NCI-H2081 (cell line): Measurements from ENCODE around the gene NFIB.
A peak's percentile ranks its signal among the peaks of the same experiment; 100 is the strongest.

ENCODE experiments used
- DNase-seq, 2 experiments: peaks; one replicate each; lab custom pipeline; 2025; lab: John Stamatoyannopoulos, UW

The NFIB gene

DNA sequence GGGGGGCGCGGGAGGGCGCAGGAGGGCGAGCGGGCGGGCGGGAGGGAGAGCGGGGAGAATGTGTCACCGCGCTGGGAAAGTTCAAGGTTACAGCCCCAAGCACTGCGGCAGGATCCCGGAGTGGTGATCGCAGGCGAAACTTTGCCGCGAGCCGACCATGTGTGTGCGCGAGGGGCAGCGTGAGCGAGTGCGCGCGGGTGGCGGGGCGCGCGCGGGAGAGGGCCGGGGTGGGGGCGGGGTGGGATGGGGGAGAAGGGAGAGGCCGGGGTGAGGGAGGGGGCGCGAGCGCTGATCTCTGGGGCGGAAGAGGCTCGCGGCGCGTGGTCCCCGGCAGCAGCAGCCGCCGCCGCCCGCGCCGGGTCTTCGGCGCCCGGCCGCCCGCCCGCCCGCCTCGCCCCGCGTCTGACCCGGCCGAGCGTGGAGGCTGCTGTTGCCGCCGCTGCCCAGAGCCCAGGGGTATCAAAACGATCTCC lies at the start of gene NFIB:
Gene NFIB, minus strand, starts transcription at position 191 of the 473 bp plus-strand sequence. CDS start 630 bp downstream, outside the sequence.
- DNase-seq: peak; percentile 75 to 81

DNA sequence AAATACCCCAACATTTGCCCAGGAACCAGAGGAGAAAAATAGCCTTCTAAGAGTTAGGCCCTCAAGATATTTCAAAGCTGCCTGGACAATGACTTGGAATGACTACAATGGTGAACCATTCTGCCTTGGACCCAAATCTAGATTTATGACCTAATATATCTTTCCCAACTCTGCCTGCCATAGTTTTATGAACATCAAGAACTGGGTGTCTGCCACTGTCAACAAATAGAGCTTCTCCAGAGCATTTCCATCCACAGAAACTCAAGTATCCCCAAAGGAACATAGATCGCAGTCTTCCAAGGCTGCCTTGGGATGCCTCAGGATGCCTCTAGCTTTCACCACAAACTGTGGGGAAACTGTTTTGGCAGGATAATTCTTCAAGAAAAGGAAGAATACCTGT lies 48.2 kb upstream of the NFIB start:
- no peak for DNase-seq

DNA sequence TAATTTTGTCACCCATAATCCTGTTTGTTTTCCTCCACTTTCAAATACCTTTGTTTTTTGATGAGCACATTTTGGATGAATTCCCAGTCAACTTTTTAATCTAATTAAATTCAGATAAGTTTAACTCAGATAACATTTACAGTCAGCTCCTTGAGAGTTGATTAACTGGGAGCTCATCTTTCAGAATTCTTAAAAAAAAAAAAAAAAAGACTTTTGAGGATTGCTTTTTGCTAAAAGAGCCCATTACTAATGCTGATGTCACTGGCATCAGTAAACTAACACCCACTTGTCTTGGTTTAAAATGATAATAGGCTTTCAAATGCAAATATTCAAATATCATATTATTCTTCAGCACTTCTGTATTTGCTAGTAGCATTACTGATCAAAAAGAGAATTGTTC lies 47.1 kb upstream of the NFIB start:
- DNase-seq: no peak

DNA sequence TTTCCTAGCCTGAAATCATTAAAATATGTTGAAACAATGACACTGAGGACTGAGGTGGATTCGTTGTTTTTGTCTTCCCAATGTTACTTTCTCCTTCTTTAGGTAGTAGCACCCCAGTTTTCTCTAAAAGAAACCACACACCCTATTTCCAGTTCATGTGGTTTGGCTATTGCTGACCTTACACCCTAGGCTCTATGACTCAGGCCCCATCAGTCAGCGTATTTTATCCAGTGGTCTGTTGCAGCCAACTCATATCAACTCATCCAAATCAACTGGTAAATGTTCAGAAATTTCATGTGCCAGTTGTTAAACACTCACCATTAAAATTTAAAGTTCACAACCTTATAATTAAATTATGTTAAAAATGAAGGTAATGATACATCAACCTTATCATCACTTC lies 44.6 kb upstream of the NFIB start:
- DNase-seq: no peak

DNA sequence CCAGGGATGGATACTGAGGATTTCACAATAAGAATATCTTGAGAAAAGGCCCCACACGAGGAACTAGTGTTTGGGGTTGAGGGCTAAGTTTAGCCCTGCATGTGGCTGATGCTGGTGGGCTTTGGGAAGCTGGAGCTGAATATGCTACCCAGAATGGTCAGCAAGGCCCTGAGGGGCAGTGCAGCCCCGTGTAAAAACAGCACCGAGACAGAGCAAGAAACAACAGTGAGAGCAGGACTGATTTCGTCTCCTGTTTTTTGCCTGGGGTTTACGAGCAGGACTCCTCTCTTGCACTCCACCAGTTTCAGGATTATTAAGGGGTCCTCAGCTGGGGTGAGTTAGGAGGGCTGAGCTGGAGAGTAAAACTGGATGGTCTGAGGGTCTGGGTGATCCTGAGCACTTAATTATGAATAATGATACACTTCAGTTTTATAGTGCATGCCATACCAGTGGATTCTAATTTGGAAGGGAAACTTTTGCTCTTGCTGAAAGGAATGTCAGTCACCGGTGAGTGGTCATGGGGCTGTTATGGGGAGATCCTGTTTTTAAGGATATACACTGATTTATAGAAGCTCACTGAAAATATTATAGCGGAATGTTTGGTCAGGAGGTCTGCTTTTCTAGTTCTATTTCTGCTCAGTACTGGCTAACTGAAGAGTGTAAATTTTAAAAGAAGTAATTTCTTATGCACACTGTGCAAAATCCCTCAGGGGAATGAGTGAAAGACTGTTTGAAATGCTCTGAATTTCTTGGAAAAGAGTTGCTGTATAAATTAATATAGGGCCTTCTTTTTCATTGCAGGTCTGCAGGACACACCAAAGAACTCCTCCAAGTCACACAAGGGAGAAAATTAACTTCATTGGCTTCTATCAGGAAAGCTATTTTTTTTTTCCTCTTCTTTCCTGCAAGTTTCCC lies 42.7 kb upstream of the NFIB start:
- DNase-seq: no peak

DNA sequence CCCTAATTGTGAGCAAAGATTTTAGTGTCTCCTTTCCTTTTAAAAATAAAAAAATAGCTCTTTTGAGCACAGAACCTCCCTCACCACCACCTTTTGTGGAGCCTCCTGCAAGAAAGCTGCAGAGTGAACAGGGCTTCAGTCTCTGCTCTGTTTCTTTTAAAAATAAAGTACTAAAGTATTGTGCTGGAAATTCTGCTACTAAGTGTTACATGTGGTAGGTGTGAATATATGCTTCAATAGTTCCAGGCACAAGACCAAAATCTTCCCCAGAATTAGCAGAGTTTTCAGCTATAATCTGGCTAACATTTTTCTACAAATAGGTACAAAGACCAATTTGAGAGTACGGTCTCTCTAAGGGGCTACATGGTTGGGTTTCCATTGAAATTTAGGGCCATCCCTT lies 40.3 kb upstream of the NFIB start:
- DNase-seq: no peak

DNA sequence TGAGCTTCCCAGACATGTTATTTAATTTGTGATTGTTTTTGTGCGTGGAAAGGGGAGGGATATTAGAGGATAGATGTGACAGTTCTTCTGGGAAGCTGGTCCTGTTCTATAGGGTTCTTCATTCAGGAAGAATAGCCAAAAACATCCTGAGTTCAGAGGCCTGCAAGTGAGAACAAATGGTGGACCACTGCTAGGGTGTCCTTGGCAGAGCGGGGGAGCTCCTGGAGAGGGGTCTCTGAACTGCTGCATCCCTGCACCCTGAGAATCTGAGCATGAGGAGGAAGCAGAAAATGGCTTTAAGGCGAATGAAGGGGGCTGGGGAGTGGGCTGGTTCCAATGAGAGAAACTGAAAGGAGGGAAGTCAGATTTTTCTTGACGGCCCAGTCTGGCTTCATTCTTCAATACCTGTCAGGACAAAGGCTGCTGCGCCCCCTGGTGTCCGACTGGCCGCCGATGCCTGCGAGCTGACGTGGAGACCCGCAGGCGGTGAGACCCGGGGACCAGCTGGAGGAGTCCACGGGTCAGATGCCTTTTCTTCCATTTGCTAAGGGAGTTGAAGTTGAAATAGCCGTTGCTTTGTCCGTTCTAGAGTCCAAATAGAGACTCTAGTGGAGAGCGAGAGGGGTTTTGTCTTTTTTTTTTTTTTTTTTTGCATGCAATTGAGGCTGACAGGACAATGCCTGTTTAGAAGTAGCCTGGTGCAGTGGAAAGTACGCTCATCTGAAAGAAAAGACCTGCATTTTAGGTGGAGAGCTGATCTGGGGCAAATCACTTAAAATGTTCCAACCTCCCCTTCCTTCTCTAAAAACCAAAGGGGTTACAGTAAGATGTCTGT lies 39.5 kb upstream of the NFIB start:
- peak; percentile 93 to 95 for DNase-seq

DNA sequence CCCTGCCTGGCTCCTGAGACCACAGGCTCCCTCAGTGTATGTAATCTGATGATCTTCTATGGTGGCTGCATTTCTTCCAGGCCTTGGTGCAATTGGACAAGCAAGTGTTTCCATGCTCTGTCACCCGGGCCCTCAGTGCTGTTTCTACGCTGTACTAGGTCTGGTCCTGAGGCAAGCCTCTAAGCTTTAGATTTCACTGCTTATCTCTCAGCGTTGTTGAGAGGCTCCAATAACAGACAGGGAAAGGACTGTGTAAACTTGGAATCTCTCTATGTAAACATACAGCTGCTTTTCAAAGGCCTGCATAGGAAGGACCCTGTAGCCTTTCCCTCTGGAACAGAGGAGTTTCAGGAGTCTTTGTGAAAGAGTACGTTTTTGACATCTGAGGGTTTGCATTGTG lies 38.6 kb upstream of the NFIB start:
- peak in 1 of 2 experiments; percentile 25 for DNase-seq

DNA sequence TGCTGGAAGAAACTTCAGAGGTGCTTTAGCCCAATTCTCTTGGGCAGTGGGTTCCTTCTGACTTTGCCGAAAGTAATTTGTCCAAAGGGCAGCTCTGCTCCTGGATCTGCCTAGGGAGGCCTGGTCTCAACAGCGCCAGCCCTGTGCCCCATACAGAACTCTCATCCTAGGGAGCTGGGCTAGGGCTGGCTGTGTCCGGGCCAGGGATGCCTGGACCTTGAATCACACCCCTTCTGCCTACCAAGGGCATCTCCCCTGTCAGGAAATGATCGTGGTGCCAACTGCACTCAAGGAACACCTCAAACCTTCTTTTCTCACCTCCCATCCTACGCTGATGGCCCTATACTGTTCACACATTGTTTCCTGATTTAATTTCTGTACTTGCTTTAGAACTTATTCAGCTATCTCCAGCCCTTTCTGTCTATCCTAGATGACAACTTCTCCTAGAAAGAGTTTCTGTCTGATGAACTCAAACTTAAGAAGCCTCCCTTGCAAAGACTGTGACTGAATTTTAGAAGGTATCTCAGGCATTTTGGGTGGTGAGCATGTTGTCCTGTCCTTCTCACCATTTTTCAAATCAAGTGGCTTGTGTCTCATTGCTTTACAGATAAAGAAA lies 37.4 kb upstream of the NFIB start:
- no peak for DNase-seq

DNA sequence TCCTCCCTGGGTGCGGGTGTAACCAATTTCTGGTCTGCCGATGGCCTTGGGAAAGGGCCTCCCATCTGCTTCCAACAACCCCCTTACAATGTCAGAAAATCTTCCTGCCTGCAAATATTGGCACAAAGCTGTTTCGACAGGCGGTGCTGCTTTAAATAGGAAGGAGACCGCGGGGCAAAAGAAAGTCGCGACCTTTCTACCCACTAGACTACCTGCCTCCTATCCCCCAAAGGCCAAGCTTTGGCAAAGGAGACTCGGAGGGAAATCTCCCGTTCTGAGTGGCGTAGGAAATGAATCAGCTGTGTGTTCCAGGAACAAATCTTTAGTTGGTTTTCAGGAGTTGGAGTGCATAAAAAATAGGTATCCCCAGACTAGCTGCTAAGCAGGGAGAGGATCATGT lies 36.8 kb upstream of the NFIB start:
- no peak for DNase-seq

DNA sequence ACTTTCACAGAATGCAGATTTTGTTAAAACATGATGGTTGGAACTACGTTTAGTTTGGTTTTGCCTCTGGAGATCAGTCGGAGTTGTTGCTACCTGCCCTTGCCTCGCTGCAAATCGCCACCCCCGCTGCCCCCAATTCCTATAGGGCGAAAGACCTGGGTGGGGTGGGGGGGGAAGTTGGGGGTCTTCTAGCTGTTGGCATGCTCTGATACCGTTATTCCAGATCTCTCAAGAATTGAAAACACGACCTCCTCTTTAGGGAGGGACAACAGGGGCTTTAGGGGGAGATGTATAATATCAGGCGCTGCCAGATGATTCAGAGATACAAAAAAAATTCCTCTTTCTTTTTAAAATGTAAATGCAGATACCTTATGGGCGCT lies 36.4 kb upstream of the NFIB start:
- DNase-seq: no peak

DNA sequence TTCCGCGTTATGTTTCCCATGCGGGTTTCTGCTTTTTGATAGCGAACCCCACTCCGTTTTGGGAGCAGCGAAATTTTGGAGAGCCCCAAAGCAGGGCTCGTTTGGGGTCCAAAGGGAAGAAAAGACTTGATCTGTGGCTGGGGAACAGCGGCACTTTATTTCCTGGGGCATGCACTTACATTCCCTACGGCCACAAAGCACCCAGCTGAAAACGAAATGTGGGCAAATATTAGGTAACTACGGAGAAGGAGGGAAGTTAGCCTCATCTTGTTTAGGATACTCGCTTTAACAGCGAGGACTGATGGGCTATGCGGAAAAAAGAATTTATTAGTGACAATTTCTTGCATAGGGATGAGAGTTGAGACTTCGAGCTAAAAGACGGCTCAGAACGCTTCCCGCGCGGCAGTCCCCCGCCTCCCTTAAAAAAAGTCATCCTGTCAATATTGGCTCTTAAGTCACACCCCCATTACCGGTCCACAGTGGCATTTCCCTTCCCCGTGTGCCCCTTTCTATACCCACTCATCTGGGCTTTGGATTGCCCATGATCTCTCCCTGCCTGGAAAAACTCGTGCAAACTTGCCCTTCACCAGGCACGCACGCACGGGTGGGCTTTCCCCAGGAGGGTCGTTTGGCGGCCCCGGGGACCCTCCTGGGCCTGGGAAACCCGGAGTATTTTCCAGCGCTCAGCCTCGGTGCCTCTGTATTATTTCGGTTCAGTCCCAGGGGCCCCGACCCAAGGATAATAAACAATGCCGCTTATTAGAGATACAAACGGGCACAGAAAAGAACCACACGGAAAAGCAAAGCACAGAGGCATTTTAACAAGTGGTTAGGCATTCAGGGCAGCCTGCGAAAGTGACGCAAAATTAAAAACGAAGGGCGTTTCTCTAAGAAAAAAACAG lies 35.8 kb upstream of the NFIB start:
- DNase-seq: no peak

DNA sequence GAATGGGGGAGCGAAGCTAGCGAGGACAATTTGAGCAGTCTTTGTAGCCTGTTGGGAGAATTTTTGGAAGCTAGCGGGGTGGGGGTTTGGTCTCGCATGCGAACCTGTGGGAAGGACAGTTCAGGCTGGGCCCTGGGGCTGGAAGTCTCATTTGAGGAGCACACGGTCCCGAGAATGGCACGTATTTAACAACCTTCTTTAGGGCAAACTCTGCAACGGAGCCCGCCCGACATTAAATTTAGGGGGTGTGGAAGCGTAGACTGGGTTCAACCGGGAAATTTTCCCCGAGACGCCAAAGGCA lies 35.2 kb upstream of the NFIB start:
- no peak for DNase-seq

DNA sequence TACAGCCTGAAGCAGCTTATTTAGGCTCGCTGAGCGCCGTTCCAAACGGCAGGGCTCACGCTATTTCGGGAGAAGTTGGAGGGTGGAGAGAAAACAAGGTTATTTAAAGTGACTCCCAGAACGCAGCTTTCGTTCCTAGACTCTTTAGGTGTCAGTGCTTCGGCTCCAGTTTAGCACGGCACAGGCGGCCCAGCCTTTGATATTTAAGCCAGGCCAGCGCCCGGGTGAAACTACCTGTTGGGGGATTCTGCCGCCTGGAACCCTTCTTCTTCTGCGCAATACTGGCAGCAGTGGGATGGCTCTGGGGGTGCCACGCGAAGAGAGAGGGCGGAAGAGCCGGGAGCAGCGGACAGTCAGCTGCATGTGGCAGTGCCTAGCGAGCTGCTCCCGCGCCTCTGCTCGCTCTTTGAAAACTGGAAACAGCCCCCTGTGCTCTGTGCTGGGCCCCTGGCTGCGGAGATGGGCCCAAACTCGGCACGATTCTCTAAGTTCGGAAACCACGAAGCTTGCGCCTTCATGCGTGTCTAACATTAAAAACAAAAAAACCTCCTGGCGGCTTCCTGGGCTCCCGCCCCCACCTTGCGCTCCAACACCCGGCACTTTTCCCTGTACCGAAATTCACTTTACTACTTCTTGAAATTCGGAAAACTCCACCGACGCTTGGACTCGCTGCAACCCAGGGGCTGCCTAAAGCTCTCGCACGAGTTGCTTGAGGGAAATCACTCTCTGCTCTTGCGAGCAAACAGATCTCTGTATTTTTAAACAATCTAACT lies 34.6 kb upstream of the NFIB start:
- no peak for DNase-seq

DNA sequence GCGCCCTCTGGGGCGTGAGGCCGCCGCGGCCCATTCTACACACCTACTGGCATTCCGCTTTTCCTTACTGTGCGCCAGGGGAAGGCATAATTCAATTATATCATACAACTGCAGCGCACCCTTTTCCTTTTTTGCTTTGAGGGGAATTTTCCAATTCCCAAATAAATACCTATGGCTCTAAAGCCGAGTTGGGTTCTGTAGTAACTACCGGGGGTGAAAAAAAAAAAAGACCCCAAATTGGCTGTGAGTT lies 34.1 kb upstream of the NFIB start:
- DNase-seq: no peak

DNA sequence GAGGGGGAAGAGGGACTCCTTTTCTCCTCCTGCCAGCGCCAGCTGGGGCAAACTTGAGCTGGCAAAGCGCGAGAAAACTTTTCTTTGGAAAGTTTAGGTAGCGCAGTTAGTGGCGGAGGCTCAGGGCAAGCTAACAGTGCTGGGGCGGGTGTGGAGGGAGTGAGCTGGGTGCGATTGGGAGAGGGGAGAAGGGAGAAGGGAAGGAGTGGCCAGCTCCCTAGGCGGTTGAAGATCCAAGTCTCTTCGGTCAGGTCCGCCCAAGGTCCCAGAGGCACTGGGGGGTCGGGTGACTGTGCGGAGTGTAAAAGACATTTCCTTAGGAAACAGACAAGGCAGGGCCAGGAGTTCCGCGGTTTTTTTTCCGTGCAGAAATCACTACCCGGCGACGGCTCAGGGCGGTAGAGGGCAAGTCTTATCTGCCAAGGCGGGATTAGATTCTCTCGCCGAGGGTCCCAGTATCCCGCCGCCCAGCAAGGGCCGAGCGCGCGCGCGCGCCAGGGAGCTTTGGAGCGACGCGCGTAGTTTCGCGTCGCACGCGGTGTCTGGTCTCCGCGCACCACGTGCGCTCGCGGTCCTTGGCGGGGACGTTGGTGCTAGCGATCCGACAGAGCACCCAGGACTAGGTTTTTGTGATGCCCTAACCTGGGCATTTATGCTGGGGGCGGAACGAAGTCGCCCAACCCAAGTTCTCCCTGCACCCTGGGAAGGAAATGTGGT lies 33.6 kb upstream of the NFIB start:
- peak in 1 of 2 experiments; percentile 49 for DNase-seq

DNA sequence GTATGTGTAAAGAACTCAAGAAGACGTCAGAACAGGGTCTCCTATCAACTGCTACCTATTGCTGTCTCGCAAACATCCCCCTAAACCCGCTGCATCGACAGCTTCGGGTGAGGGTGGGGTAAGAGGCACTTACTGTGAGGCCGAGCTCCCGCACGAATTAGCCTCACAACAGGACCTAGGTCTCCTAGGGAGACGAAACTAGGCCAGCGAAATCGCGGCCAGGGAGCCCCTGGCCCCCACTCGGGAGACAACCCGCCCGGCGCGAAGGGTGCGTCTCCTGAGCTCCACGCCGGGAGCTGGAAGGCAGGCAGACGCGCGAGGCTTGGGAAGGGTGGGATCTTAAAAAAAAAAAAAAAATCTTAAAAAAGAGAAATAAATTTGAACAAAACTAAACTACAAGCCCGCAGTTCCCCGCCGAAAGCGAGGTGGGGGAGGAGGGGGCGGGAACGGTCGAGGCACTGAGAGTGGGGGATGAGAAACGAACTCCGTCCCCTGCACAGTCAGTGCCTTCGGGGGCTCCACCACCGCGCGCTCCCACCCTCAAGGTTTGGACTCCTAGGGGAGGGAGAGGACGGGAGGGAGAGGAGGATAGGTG lies 33.0 kb upstream of the NFIB start:
- DNase-seq: peak in 1 of 2 experiments; percentile 55

DNA sequence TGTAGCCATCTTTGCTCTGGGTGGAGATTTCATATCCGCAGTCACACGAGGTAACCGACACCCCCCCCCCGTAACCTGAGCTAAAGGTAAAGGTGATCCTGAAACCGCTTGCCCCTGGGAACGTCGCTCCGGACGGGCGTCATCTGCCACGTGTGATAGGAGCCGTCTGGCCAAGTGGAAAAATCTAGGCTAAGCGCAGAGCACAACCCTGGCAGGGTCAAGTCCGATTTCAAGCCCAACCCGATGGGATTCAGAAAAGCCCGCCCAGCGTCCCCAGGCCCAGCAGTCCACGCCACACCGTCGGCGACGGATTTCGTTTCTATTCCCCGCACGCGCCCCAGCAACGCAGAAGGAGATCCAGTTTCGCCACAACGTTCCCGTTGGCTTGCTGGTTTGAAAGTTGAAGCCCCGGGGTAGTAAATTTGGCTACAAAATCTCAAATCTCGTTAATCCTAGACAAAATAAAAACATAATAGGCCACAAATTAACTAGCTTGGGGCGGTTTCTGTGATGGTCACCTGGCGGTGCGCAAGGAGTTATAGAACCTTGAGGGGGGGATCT lies 32.4 kb upstream of the NFIB start:
- peak; percentile 30 to 49 for DNase-seq

DNA sequence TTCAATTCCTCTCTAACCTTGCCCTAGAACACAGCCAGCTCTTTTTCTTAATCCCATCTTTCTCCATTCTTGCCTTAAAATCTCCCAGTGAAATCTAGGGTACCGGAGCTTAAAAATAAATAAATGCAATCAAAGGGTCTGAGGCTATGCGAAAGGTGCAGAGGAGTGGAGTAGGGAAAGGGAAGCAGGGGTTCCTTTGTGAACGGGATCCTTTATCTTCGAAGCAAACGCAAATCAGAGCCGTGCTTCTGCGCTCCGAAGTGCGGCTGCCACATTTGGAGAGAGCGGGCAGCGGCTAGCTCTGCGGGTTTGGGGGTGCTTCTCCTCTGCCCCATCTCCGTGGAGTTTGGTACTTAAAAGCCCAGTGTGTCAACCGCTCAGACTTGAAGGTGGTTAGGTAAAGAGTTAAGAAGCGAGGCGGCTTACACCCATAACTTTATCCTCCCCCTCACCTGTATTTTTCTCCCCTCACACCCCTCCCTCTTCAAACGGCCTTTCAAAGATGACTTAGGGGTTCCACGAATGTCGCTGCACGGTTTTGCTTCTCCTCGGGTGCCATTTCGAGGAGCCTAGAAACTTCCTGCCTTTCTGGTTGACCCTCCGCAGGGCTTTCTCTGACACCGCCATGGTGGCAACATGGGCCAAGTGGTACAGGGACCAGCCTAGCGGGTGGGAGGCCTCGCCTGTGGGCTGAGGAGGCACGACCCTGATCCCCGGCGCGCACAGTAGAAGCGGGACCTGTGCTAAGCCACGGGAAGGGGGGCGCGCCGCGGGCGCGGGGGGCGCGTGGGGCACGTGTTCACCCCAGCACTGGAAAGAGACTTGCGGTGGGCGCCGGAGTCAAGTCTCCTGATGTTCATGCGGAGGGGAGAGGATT lies 31.7 kb upstream of the NFIB start:
- DNase-seq: no peak
